GM12878 (cell line): ENCODE measurements around the gene NUDT16L1. TPM values are rescaled to one million over a fixed set of nuclear protein-coding genes. Genes with fewer than 3 reads are reported as not detected.

Source experiments
- ATAC-seq: fragments of 200-7000 bp; cut with Tn5 transposase; 3 replicates; pipeline ENCODE4 v1.9.1; 2020; ENCODE audit warnings: mild to moderate bottlenecking, moderate library complexity
- Bru-seq: library from RNA; stranded (reverse); fragments of 400-500 nt; gene quantifications from one replicate; lab custom pipeline; 2021; lab: Mats Ljungman, UMichigan
- BruChase-seq, 2 experiments: library from RNA; stranded (reverse); fragments of 400-500 nt; gene quantifications; one replicate each; lab custom pipeline; 2021; lab: Mats Ljungman, UMichigan
- BruUV-seq: library from RNA; stranded (reverse); fragments of 400-500 nt; replicated peaks from 2 replicates; lab custom pipeline; 2021; lab: Mats Ljungman, UMichigan
- CTCF ChIA-PET: fragments of 300-600 bp; sonication (Branson Sonifier 250); formaldehyde crosslinking; extraction: SDS; loops from one replicate; lab custom pipeline; 2021; ENCODE audit warnings: inconsistent platforms; lab: Yijun Ruan, JAX
- POLR2A ChIA-PET: fragments of 350-600 bp; formaldehyde crosslinking; extraction: SDS; loops from one replicate; lab custom pipeline; 2021; ENCODE audit warnings: inconsistent platforms; lab: Charles Lee
- RAD21 ChIA-PET: fragments of 300-600 bp; sonication (Branson Sonifier 250); formaldehyde crosslinking; loops from one replicate; lab custom pipeline; 2023; ENCODE audit warnings: antibody characterized with exemption; ENCODE audit not compliant: unreplicated experiment; lab: Charles Lee
- SMC1A ChIA-PET: fragments of 300-600 bp; sonication (Branson Sonifier 250); formaldehyde crosslinking; loops from one replicate; lab custom pipeline; 2023; ENCODE audit not compliant: unreplicated experiment, uncharacterized antibody; lab: Charles Lee
- DNase-seq: peaks from one replicate; pipeline ENCODE4 v3.0.0-alpha.2; 2011; ENCODE audit warnings: low read depth, low spot score
- FAIRE-seq: peaks from 3 replicates; lab custom pipeline; 2011; peaks lifted over from hg19 to GRCh38; lab: Jason Lieb, UNC
- H2AFZ ChIP-seq: 2 replicates; pipeline ENCODE4 v1.6.0; 2011; ENCODE audit warnings: low read depth, low read length, control low read depth; ENCODE audit not compliant: control insufficient read depth
- H3K27ac ChIP-seq: 2 replicates; pipeline ENCODE4 v1.5.1; 2011; ENCODE audit warnings: control low read depth; ENCODE audit not compliant: control insufficient read depth, insufficient read depth
- H3K27me3 ChIP-seq, 2 experiments: replicated peaks in 1 of 2; 2 replicates each; pipeline versions ENCODE4 v1.6.0 to v1.6.1; 2011; ENCODE audit warnings: low read length in 1 of 2; ENCODE audit not compliant: control insufficient read depth in 2 of 2, insufficient read depth in 2 of 2
- H3K36me3 ChIP-seq, 2 experiments: 2 replicates each; pipeline ENCODE4 v1.5.1; 2011; ENCODE audit warnings: low read length in 1 of 2; ENCODE audit not compliant: control insufficient read depth in 2 of 2, insufficient read depth in 2 of 2
- H3K4me1 ChIP-seq: 2 replicates; pipeline ENCODE4 v1.6.1; 2011; ENCODE audit warnings: mild to moderate bottlenecking, low read length, moderate library complexity, mixed read lengths; ENCODE audit not compliant: control insufficient read depth, insufficient read depth
- H3K4me2 ChIP-seq: 2 replicates; pipeline ENCODE4 v1.6.0; 2011; ENCODE audit warnings: control low read depth; ENCODE audit not compliant: control insufficient read depth, insufficient read depth
- H3K4me3 ChIP-seq: fragments of 200-600 bp; sonication (generic); 2 replicates; pipeline ENCODE4 v1.5.1; 2016
- H3K79me2 ChIP-seq: 2 replicates; pipeline ENCODE4 v1.6.0; 2011; ENCODE audit warnings: low read length; ENCODE audit not compliant: control insufficient read depth, insufficient read depth
- H3K9ac ChIP-seq: 2 replicates; pipeline ENCODE4 v1.8.0; 2011; ENCODE audit warnings: low read length, control low read depth, mixed read lengths; ENCODE audit not compliant: control insufficient read depth, insufficient read depth
- H3K9me3 ChIP-seq: replicated peaks from 3 replicates; pipeline ENCODE4 v1.5.1; 2011; ENCODE audit warnings: mild to moderate bottlenecking, low read length; ENCODE audit not compliant: control insufficient read depth, insufficient read depth
- H4K20me1 ChIP-seq: 2 replicates; pipeline ENCODE4 v1.6.0; 2011; ENCODE audit not compliant: control insufficient read depth, insufficient read depth
- CREB1 ChIP-seq: IDR thresholded peaks from 2 replicates; pipeline ENCODE4 v1.6.1; 2012; ENCODE audit warnings: low read depth, mild to moderate bottlenecking, inconsistent platforms
- ETV6 ChIP-seq, 2 experiments: fragments of 450-650 bp in 1 of 2; IDR thresholded peaks in 1 of 2; conservative IDR thresholded peaks in 1 of 2; 2 replicates each; pipeline ENCODE4 v1.6.1; 2014; ENCODE audit warnings: antibody characterized with exemption in 1 of 2, borderline replicate concordance in 1 of 2, low read depth in 1 of 2, mild to moderate bottlenecking in 1 of 2, moderate library complexity in 1 of 2
- NR2C1 ChIP-seq: fragments of 450-650 bp; IDR thresholded peaks from 2 replicates; pipeline ENCODE4 v1.6.1; 2017; ENCODE audit warnings: antibody characterized with exemption, mild to moderate bottlenecking, moderate library complexity
- SP1 ChIP-seq: IDR thresholded peaks from one replicate; pipeline ENCODE4 v1.6.1; 2011; ENCODE audit warnings: low read depth, low read length
- SUPT20H ChIP-seq: IDR thresholded peaks from 2 replicates; pipeline ENCODE4 v1.6.1; 2011; ENCODE audit warnings: low read depth, mild to moderate bottlenecking, low read length, moderate library complexity, borderline replicate concordance; ENCODE audit not compliant: control insufficient read depth
- TAF1 ChIP-seq: IDR thresholded peaks from 2 replicates; pipeline ENCODE4 v1.6.1; 2011; ENCODE audit warnings: mild to moderate bottlenecking, low read depth, low read length, borderline replicate concordance
- YY1 ChIP-seq: IDR thresholded peaks from 2 replicates; pipeline ENCODE4 v1.6.1; 2011; ENCODE audit warnings: low read depth, mild to moderate bottlenecking, low read length
- ZNF24 ChIP-seq: fragments of 450-650 bp; IDR thresholded peaks from 2 replicates; pipeline ENCODE4 v1.6.1; 2017; ENCODE audit warnings: antibody characterized with exemption, mild to moderate bottlenecking
- WGBS: methylation state at CpG from one replicate; pipeline ENCODE4 v1.1.6; 2016; ENCODE audit warnings: low lambda C conversion rate; ENCODE audit not compliant: insufficient replicate concordance, insufficient coverage; ENCODE audit errors: missing lambda C conversion rate; 5-methylcytosine and 5-hydroxymethylcytosine counted together
- in situ Hi-C: fragments of 300-500 bp; cut with MboI; formaldehyde crosslinking; loops from 9 replicates; pipeline ENCODE4 v1.14.3; 2018; ENCODE audit warnings: mixed read lengths
- intact Hi-C: fragments of 100-400 bp; cut with micrococcal nuclease; formaldehyde crosslinking; loops from one replicate; pipeline ENCODE4 v1.14.2; 2022; ENCODE audit not compliant: unreplicated experiment
- long read RNA-seq, 2 experiments: library from polyadenylated mRNA; unstranded; transcript quantifications; one replicate each; pipeline ENCODE4 v2.0.0, GENCODE V29; 2019 to 2020
- polyA minus RNA-seq, 3 experiments: library from RNA; depleted of rRNA, polyadenylated mRNA; stranded (reverse); fragments of >200 nt; gene quantifications; 2 replicates each; pipeline ENCODE4 v1.2.3, GENCODE V29; 2011
- polyA plus RNA-seq, 11 experiments: library from polyadenylated mRNA; depleted of rRNA in 4 of 11; unstranded in 6 of 11; stranded (reverse) in 5 of 11; fragments of >200 nt; fragmentation: Nextera tagmentation in 4 of 11; fragmentation: Illumina TruSeq in 1 of 11; extraction: Ambion mirVana in 4 of 11; extraction: Trizol in 1 of 11; gene quantifications; 1 replicate in 1 of 11; 2 replicates in 10 of 11; pipeline versions ENCODE4 v1.2.1 to v1.2.3, GENCODE V29; 2011 to 2016; ENCODE audit warnings: inconsistent platforms in 2 of 11, missing spikeins in 2 of 11, low read depth in 1 of 11
- total RNA-seq, 4 experiments: library from RNA; depleted of rRNA in 3 of 4; stranded (reverse); fragments of >200 nt in 3 of 4; fragmentation: Illumina TruSeq in 1 of 4; extraction: Trizol in 1 of 4; gene quantifications; 2 replicates each; pipeline versions ENCODE4 v1.2.1 to v1.2.3, GENCODE V29; 2013 to 2021
- TF ChIP-seq, protein P1 (sequence below): IDR thresholded peaks from 2 replicates; pipeline ENCODE4 v1.6.1; 2012; ENCODE audit warnings: low read depth, low read length, improper control_type of control experiment
- TF ChIP-seq, protein P2 (sequence below): fragments of 450-650 bp; IDR thresholded peaks from 2 replicates; pipeline ENCODE4 v1.6.1; 2014; ENCODE audit warnings: mild to moderate bottlenecking
- TF ChIP-seq, protein P3 (sequence below): IDR thresholded peaks from 2 replicates; pipeline ENCODE4 v1.6.1; 2012; ENCODE audit warnings: low read depth, low read length, improper control_type of control experiment
- TF ChIP-seq, protein P4 (sequence below), 3 experiments: IDR thresholded peaks in 2 of 3; conservative IDR thresholded peaks in 1 of 3; 2 replicates each; pipeline ENCODE4 v1.5.1; 2011; ENCODE audit warnings: low read depth in 3 of 3, low read length in 3 of 3, mild to moderate bottlenecking in 3 of 3, control low read depth in 2 of 3, moderate library complexity in 2 of 3, inconsistent platforms in 1 of 3, mixed read lengths in 1 of 3; ENCODE audit not compliant: control insufficient read depth in 2 of 3, insufficient read depth in 1 of 3; ENCODE audit errors: extremely low read depth in 1 of 3

The NUDT16L1 gene
- 9.6 and 9.7 TPM in 2 replicates for total RNA-seq (2013; cell fraction: nucleolus; rRNA removed)
- total RNA-seq (2014; rRNA removed) (33.8 and 41.4 TPM in 2 replicates), total RNA-seq (2014; rRNA removed; fragmentation: Illumina TruSeq; extraction: Trizol) (11.5 and 12.6 TPM in 2 replicates), total RNA-seq (2021) (35.0 and 35.2 TPM in 2 replicates), polyA plus RNA-seq (2011; rRNA removed) (12.1 and 22.7 TPM in 2 replicates), polyA plus RNA-seq (2014; fragmentation: Illumina TruSeq; extraction: Trizol) (3.0 and 10.6 TPM in 2 replicates), polyA plus RNA-seq (2014; fragmentation: Nextera tagmentation; extraction: Ambion mirVana) (1 to 10 TPM; 1.4 to 6.4 TPM), polyA plus RNA-seq (2014; rRNA removed) (36.6 and 41.6 TPM in 2 replicates), polyA plus RNA-seq (2016; fragmentation: Nextera tagmentation; extraction: Ambion mirVana) (10 to 100 TPM; 63.7 to 77.7 TPM), polyA minus RNA-seq (2011; rRNA and poly(A)+ RNA removed) (5.6 and 10.0 TPM in 2 replicates), Bru-seq, nascent RNA (percentile 68 among the genes with signal in this experiment), BruChase-seq, experiment 1, labeled RNA remaining after a 6-hour chase (percentile 85 among the genes with signal in this experiment), BruChase-seq, experiment 2, labeled RNA remaining after a 2-hour chase (percentile 79 among the genes with signal in this experiment)
- 9.6 TPM for polyA plus RNA-seq (2011; ENCODE audit: low read depth)
- 32.8 and 53.2 TPM in 2 replicates for polyA plus RNA-seq (2011; cell fraction: cytosol; rRNA removed)
- polyA plus RNA-seq (2011; cell fraction: nucleus; rRNA removed), result 35.5 and 49.8 TPM in 2 replicates
- polyA plus RNA-seq (2012), result 22.2 and 24.6 TPM in 2 replicates
- polyA minus RNA-seq (2011; cell fraction: cytosol; rRNA and poly(A)+ RNA removed), result 3.9 and 5.0 TPM in 2 replicates
- polyA minus RNA-seq (2011; cell fraction: nucleus; rRNA and poly(A)+ RNA removed), result 8.0 and 11.6 TPM in 2 replicates
- long read RNA-seq, experiment 1, transcript NUDT16L1-201 (3 exons, 1,349 nt), result major isoform, 48 of 51 reads
- long read RNA-seq, experiment 1, partial matches to known transcripts, result 0 of 51 reads
- long read RNA-seq, experiment 1, other reads (novel, unspliced or antisense), result 1 of 51 reads
- long read RNA-seq, experiment 2, transcript NUDT16L1-201 (3 exons, 1,349 nt), result major isoform, 26 of 27 reads
- long read RNA-seq, experiment 2, partial matches to known transcripts, result 0 of 27 reads
- long read RNA-seq, experiment 2, other reads (novel, unspliced or antisense), result 1 of 27 reads

DNA sequence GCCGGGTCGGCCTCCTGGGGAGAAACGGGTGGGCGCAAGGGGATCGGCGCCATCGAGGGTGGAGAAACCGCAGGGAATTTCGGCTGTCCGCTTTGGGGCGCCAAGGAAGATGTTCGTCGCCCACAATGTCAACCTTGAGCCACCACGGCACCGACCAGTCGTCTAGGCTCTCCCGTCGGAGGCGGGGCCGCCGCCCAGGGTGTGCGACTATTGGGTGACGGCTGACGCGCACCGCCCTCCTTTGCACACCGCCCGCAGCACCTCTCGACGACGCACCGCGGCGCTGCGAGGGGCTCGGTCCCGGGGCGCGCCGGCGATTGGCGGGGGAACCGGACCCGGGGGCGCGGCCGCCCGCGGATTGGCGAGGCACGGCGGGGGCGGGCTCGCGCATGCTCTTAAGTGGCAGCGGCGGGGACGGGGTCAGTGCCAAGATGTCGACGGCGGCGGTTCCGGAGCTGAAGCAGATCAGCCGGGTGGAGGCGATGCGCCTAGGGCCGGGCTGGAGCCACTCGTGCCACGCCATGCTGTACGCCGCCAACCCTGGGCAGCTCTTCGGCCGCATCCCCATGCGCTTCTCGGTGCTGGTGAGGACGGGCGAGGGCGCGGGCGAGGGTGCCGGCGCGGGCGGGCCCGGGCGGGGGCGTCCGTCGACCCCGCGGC lies at the start of gene NUDT16L1:
NUDT16L1 (plus strand) TSS at position 267 of the 660 bp plus-strand sequence; CDS start at position 432, 165 bp downstream.
- FAIRE-seq, result peak; percentile 99
- Histone ChIP-seq H3K27ac (peak within 1 kb of the TSS; percentile 74), H3K79me2 (peaks cover 11% of the 10 kb centered on the region), H3K4me2 (peak within 1 kb of the TSS; percentile 99), H4K20me1 (no peaks in the 10 kb centered on the region), H3K4me1 (peaks cover 12% of the 10 kb centered on the region), H3K9ac (peak within 1 kb of the TSS; percentile 92), H3K4me3 (peak within 1 kb of the TSS; percentile 94), H3K36me3 (peaks cover 2 to 21% of the 10 kb centered on the region in 2 experiments; a peak in 3 of 4 replicates), H2AFZ (peak within 1 kb of the TSS; percentile 77), H3K9me3 (no peaks in the 10 kb centered on the region), H3K27me3 (no peaks in the 10 kb centered on the region)
- in situ Hi-C loops, result no loop called here
- SMC1A ChIA-PET, result no interaction called here
- WGBS, result under 1% methylated on average over 85 of the region's 91 CpGs
- RAD21 ChIA-PET, result interaction anchor here (1.0 to 1.9 kb wide), 2 partner anchors 41 to 77 kb away, joined by 3 to 7 read pairs; partner anchors contain the start of genes ANKS3 and DNAAF8
- peak; percentile 76 for DNase-seq
- intact Hi-C loops, result loop anchor here (5.0 kb wide), 1 partner anchor 264 kb away; the partner anchor contains the start of gene SEC14L5
- peak; percentile 97 for ATAC-seq
- POLR2A ChIA-PET, result interaction anchor here (0.5 to 1.3 kb wide), 4 partner anchors 10 to 109 kb away, joined by 3 to 6 read pairs (median 5); partner anchors contain the start of genes ANKS3, DNAAF8 and ROGDI
- CTCF ChIA-PET, result interaction anchor here (1.0 to 1.9 kb wide), 2 partner anchors 69 to 105 kb away, joined by 3 to 5 read pairs; partner anchors contain the start of gene MGRN1
- BruUV-seq, result no TSS peak
- TF ChIP-seq ZNF24 (no peak), SP1 (peak; percentile 90), TAF1 (0 out of 2 replicates have a peak, but pooled peaks have one; percentile 41), CREB1 (peak; percentile 65; the same call in 1 of the 2 replicates), NR2C1 (peak; percentile 72), SUPT20H (no peak), YY1 (peak; percentile 92), ETV6 (conservative IDR thresholded peaks at IDR 0.05 in 1 of 2, IDR thresholded peaks at IDR 0.05 in 1 of 2; ENCODE audit: borderline replicate concordance in 1 of 2, low read depth in 1 of 2) (no peak)
- TF ChIP-seq, protein P1, sequence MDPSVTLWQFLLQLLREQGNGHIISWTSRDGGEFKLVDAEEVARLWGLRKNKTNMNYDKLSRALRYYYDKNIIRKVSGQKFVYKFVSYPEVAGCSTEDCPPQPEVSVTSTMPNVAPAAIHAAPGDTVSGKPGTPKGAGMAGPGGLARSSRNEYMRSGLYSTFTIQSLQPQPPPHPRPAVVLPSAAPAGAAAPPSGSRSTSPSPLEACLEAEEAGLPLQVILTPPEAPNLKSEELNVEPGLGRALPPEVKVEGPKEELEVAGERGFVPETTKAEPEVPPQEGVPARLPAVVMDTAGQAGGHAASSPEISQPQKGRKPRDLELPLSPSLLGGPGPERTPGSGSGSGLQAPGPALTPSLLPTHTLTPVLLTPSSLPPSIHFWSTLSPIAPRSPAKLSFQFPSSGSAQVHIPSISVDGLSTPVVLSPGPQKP, result peak; percentile 1; the same call in 1 of the 2 replicates
- TF ChIP-seq, protein P2, sequence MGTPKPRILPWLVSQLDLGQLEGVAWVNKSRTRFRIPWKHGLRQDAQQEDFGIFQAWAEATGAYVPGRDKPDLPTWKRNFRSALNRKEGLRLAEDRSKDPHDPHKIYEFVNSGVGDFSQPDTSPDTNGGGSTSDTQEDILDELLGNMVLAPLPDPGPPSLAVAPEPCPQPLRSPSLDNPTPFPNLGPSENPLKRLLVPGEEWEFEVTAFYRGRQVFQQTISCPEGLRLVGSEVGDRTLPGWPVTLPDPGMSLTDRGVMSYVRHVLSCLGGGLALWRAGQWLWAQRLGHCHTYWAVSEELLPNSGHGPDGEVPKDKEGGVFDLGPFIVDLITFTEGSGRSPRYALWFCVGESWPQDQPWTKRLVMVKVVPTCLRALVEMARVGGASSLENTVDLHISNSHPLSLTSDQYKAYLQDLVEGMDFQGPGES, result peak; percentile 85
- TF ChIP-seq, protein P3, sequence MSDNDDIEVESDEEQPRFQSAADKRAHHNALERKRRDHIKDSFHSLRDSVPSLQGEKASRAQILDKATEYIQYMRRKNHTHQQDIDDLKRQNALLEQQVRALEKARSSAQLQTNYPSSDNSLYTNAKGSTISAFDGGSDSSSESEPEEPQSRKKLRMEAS, result no peak; the same call in 1 of the 2 replicates
- TF ChIP-seq, protein P4, sequence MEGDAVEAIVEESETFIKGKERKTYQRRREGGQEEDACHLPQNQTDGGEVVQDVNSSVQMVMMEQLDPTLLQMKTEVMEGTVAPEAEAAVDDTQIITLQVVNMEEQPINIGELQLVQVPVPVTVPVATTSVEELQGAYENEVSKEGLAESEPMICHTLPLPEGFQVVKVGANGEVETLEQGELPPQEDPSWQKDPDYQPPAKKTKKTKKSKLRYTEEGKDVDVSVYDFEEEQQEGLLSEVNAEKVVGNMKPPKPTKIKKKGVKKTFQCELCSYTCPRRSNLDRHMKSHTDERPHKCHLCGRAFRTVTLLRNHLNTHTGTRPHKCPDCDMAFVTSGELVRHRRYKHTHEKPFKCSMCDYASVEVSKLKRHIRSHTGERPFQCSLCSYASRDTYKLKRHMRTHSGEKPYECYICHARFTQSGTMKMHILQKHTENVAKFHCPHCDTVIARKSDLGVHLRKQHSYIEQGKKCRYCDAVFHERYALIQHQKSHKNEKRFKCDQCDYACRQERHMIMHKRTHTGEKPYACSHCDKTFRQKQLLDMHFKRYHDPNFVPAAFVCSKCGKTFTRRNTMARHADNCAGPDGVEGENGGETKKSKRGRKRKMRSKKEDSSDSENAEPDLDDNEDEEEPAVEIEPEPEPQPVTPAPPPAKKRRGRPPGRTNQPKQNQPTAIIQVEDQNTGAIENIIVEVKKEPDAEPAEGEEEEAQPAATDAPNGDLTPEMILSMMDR (IDR thresholded peaks at IDR 0.05 in 2 of 3, conservative IDR thresholded peaks at IDR 0.05 in 1 of 3; ENCODE audit: control insufficient read depth in 2 of 3, extremely low read depth in 1 of 3, insufficient read depth in 1 of 3, low read depth in 3 of 3, low read length in 3 of 3), result peak in 1 of 3 experiments; percentile 20; a peak in 1 of 6 replicates
